Stimulated activated CD8-positive, alpha-beta memory T cell treated with anti-CD3 and anti-CD28 coated beads, Interleukin-4, amount 100 ng/mL, for 24 hours (primary cell): ENCODE data around the gene BEST1.

Source experiments
- DNase-seq: peaks from one replicate; pipeline ENCODE4 v3.0.0-alpha.2; 2020; ENCODE audit warnings: low read depth

Gene BEST1

GRCh38 chr11:61916737-61917333 lies 33.3 kb upstream of the BEST1 start:
- DNase-seq, result no peak

GRCh38 chr11:61917334-61918109 lies 32.6 kb upstream of the BEST1 start, which contains the start of gene RAB3IL1:
RAB3IL1 (minus strand) TSS chr11:61917566; CDS start chr11:61917367, 199 bp downstream.
- no peak for DNase-seq

GRCh38 chr11:61918251-61918937 lies 31.8 kb upstream of the BEST1 start:
- DNase-seq, result no peak

- DNase-seq, result no peak
Observed at GRCh38 chr11:61918938-61919704, 31.0 kb upstream of the BEST1 start.

- DNase-seq, result no peak
Observed at GRCh38 chr11:61919705-61920631, 30.2 kb upstream of the BEST1 start.

GRCh38 chr11:61921446-61921845 lies 28.7 kb upstream of the BEST1 start:
- DNase-seq, result no peak

- no peak for DNase-seq
Observed at GRCh38 chr11:61922539-61922938, 27.6 kb upstream of the BEST1 start.

GRCh38 chr11:61923166-61924063 lies 26.7 kb upstream of the BEST1 start:
- no peak for DNase-seq

- DNase-seq, result no peak
Observed at GRCh38 chr11:61924064-61924455, 26.1 kb upstream of the BEST1 start.

GRCh38 chr11:61925736-61926135 lies 24.4 kb upstream of the BEST1 start:
- no peak for DNase-seq

- DNase-seq, result no peak
Observed at GRCh38 chr11:61926235-61926634, 23.9 kb upstream of the BEST1 start.

- no peak for DNase-seq
Observed at GRCh38 chr11:61927501-61927900, 22.6 kb upstream of the BEST1 start.

- DNase-seq, result no peak
Observed at GRCh38 chr11:61928606-61929005, 21.5 kb upstream of the BEST1 start.

GRCh38 chr11:61930933-61931332 lies 19.2 kb upstream of the BEST1 start:
- DNase-seq, result no peak

- DNase-seq, result no peak
Observed at GRCh38 chr11:61935861-61936260, 14.3 kb upstream of the BEST1 start.

GRCh38 chr11:61940466-61940865 lies 9.7 kb upstream of the BEST1 start:
- no peak for DNase-seq

- no peak for DNase-seq
Observed at GRCh38 chr11:61945191-61945590, 5.0 kb upstream of the BEST1 start.

- no peak for DNase-seq
Observed at GRCh38 chr11:61946894-61947293, 3.3 kb upstream of the BEST1 start.

GRCh38 chr11:61947486-61948210 lies 2.5 kb upstream of the BEST1 start:
- DNase-seq, result peak; percentile 43

GRCh38 chr11:61948505-61948904 lies 1.6 kb upstream of the BEST1 start:
- DNase-seq, result no peak
